BLaER1 (cell line): ENCODE data around the gene GHDC.
A peak's percentile ranks its signal among the peaks of the same experiment; 100 is the strongest.

Experiments used
- H3K27ac ChIP-seq: shearing (Covaris generic); formaldehyde crosslinking; 2 replicates; pipeline ENCODE4 v1.8.1; 2022
- H3K27me3 ChIP-seq: shearing (Covaris generic); formaldehyde crosslinking; 2 replicates; pipeline ENCODE4 v1.8.1; 2022
- H3K36me3 ChIP-seq: shearing (Covaris generic); formaldehyde crosslinking; 2 replicates; pipeline ENCODE4 v1.8.1; 2022
- H3K4me1 ChIP-seq: shearing (Covaris generic); formaldehyde crosslinking; 2 replicates; pipeline ENCODE4 v1.8.1; 2022
- H3K4me2 ChIP-seq: shearing (Covaris generic); formaldehyde crosslinking; 2 replicates; pipeline ENCODE4 v1.8.1; 2022
- H3K4me3 ChIP-seq: shearing (Covaris generic); formaldehyde crosslinking; 2 replicates; pipeline ENCODE4 v1.8.1; 2022
- H3K9ac ChIP-seq: shearing (Covaris generic); formaldehyde crosslinking; 2 replicates; pipeline ENCODE4 v1.8.1; 2022
- H3K9me3 ChIP-seq: shearing (Covaris generic); formaldehyde crosslinking; 2 replicates; pipeline ENCODE4 v1.8.1; 2022
- H4K20me1 ChIP-seq: shearing (Covaris generic); formaldehyde crosslinking; 2 replicates; pipeline ENCODE4 v1.8.1; 2022
- Cebpa-rat ChIP-seq: shearing (Covaris generic); IDR thresholded peaks from 2 replicates; pipeline ENCODE4 v1.8.1; 2022

Gene GHDC

DNA sequence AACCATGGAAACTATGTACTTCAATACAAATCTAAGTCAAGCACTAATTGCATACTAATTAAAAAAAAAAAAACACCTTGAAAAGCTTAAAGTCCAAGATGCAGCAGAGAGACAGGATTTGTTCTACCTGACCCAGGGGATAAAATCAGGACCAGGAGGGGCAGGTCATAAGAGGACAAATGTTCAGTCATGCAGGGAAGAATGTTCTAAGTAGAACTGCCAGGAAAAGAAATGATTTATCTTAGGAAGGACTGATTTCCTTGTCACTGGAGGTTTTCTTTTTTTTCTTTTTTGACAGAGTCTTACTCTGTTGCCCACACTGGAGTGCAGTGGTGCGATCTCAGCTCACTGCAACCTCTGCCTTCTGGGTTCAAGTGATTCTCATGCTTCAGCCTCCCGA is 9.1 kb upstream of the GHDC start:
- H3K4me2 ChIP-seq, result no peak overlapping the region
- H3K9me3 ChIP-seq, result no peaks in the 10 kb centered on the region
- H4K20me1 ChIP-seq, result no peaks in the 10 kb centered on the region
- H3K9ac ChIP-seq, result no peak overlapping the region
- no peak overlapping the region for H3K27ac ChIP-seq
- no peak overlapping the region for H3K4me3 ChIP-seq
- peaks cover 11% of the 10 kb centered on the region for H3K4me1 ChIP-seq
- no peak for TF ChIP-seq Cebpa-rat
- H3K36me3 ChIP-seq, result peaks cover 89% of the 10 kb centered on the region
- H3K27me3 ChIP-seq, result no peaks in the 10 kb centered on the region

DNA sequence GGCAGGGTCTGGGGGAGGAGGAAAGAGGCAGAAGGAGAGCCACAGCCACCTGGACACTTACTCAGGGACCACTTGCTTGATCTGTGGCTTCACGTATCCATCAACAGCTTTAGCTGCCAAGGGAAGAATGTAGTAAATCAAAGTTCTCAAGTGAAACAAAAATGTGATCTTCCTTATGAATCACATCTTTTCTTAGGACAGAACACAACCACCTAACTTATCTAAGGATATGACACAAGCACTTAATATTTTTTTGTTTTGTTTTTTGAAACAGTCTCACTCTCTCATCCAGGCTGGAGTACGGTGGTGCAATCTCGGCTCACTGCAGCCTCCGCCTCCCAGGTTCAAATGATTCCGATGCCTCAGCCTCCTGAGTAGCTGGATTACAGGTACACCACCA is 8.4 kb upstream of the GHDC start:
- no peak overlapping the region for H3K9ac ChIP-seq
- H4K20me1 ChIP-seq, result no peaks in the 10 kb centered on the region
- no peak overlapping the region for H3K27ac ChIP-seq
- peaks cover 11% of the 10 kb centered on the region for H3K4me1 ChIP-seq
- no peaks in the 10 kb centered on the region for H3K27me3 ChIP-seq
- H3K4me2 ChIP-seq, result no peak overlapping the region
- no peak for TF ChIP-seq Cebpa-rat
- no peak overlapping the region for H3K4me3 ChIP-seq
- no peaks in the 10 kb centered on the region for H3K9me3 ChIP-seq
- peaks cover 83% of the 10 kb centered on the region for H3K36me3 ChIP-seq

DNA sequence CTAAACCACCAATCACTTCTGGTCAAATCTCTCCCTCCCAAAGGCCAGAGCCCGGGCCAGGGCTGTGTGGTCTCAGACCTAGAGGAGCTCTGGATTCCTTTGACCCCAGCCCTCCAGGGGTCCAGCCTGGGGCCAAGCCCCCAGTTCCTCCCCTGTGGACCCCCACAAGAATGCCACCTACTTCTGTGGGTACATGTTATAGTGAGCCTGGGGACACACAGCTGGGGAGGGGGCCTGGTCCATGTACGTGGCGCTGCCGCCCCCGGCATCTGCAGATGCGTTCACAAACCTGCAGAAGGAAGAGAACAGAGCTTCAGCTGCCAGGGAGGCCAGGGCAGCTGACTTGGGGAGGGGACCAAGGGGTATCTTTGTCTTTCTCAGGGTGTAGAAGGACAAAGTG is 7.9 kb upstream of the GHDC start:
- Histone ChIP-seq H4K20me1 (no peaks in the 10 kb centered on the region), H3K9ac (0 out of 2 replicates have a peak overlapping the region, but pooled peaks have one; percentile 1), H3K4me1 (peaks cover 11% of the 10 kb centered on the region), H3K4me2 (no peak overlapping the region), H3K4me3 (no peak overlapping the region), H3K36me3 (peaks cover 77% of the 10 kb centered on the region), H3K27me3 (no peaks in the 10 kb centered on the region), H3K27ac (no peak overlapping the region), H3K9me3 (no peaks in the 10 kb centered on the region)
- no peak for TF ChIP-seq Cebpa-rat

DNA sequence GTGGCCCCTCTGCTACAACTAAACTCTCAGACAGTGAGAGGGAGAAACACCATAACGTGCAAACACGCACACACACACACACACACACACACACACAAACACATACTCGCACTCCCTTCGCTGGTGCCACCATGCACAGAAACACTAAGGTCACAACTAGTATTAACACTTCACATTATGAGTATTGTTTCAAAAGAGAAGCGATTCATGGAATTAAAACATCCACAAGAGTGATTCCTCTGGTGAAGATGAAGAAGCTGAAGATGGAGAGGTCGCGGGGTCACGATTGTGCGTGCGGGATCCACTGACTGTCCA is 7.1 kb upstream of the GHDC start:
- Histone ChIP-seq H3K9me3 (no peaks in the 10 kb centered on the region), H3K27ac (no peak overlapping the region), H4K20me1 (no peaks in the 10 kb centered on the region), H3K4me2 (no peak overlapping the region), H3K4me1 (peaks cover 11% of the 10 kb centered on the region), H3K9ac (0 out of 2 replicates have a peak overlapping the region, but pooled peaks have one; percentile 1), H3K27me3 (no peaks in the 10 kb centered on the region), H3K36me3 (peaks cover 70% of the 10 kb centered on the region), H3K4me3 (no peak overlapping the region)
- no peak for TF ChIP-seq Cebpa-rat

DNA sequence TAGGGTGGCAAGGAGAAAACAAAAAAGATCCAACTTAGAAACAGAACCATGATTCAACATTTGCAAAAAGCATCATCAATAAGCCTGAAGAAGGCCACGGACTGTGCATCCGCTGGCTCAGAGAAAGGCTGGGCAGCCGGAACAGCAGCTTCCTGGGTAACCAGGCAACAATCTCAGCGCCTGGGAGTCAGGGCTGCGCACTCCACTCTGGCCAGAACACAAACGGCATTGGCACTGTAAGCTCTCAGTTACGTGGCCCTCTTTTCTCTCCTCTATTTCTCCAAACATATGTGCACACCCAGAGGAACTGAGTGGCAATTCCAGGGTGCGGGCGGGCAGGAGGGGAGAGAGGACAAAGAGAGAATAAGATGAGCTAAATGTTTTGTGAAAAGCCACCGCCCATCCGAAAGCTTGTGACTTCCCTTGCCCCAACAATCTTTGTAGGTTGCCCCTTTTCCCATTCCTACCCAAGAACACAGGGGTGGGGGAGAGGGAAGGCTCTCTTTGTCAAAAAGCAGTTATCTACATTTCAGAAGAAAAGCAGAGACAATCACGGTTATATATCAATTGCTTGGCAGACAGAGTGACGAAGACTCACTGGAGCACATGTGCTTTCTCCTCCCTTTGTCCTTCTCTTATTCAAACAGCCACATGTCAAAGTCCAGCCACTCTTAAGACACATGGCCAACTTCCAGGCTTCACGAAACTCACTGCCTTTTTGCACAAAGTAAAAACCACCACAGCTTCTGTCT is 6.6 kb upstream of the GHDC start:
- no peak overlapping the region for H3K27ac ChIP-seq
- no peak overlapping the region for H3K4me2 ChIP-seq
- no peak overlapping the region for H3K9ac ChIP-seq
- H3K9me3 ChIP-seq, result no peaks in the 10 kb centered on the region
- H3K36me3 ChIP-seq, result peaks cover 65% of the 10 kb centered on the region
- no peaks in the 10 kb centered on the region for H4K20me1 ChIP-seq
- no peaks in the 10 kb centered on the region for H3K27me3 ChIP-seq
- peaks cover 11% of the 10 kb centered on the region for H3K4me1 ChIP-seq
- no peak overlapping the region for H3K4me3 ChIP-seq
- no peak for TF ChIP-seq Cebpa-rat

DNA sequence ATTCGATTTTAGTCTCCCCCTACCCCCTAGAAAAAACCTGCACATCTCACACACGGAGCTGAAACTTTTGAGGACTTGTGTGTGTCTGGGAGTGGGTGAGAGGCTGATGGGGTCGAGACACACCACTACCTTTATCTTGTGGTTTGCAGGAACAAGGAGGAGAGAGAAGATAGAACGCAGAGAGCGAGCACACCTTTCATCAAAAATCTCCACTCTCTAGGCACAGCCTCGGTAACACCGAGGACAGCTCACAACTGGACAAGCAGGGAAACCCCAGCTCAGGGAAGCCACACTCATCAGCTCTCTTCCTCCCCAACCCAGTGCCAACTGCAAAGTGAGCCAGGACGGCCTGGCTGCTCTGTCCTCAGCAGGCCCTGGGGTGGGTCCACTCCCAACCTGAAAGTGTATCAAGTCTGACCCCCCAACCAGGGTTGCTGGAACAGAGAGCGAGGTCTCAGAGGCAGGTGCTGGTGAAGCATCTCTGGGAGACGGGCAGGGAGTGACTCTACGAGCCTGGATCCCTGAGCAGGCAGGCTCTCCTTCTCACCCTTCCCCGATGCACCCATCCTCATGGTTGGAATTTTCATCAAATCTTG is 5.2 kb upstream of the GHDC start:
- TF ChIP-seq Cebpa-rat, result no peak
- peaks cover 17% of the 10 kb centered on the region for H3K4me1 ChIP-seq
- peak overlapping the region; percentile 2; the same call in 1 of the 2 replicates for H3K27ac ChIP-seq
- no peak overlapping the region for H3K4me2 ChIP-seq
- H3K27me3 ChIP-seq, result no peaks in the 10 kb centered on the region
- no peak overlapping the region for H3K4me3 ChIP-seq
- H3K36me3 ChIP-seq, result peaks cover 51% of the 10 kb centered on the region
- H3K9me3 ChIP-seq, result no peaks in the 10 kb centered on the region
- H3K9ac ChIP-seq, result no peak overlapping the region
- H4K20me1 ChIP-seq, result no peaks in the 10 kb centered on the region

DNA sequence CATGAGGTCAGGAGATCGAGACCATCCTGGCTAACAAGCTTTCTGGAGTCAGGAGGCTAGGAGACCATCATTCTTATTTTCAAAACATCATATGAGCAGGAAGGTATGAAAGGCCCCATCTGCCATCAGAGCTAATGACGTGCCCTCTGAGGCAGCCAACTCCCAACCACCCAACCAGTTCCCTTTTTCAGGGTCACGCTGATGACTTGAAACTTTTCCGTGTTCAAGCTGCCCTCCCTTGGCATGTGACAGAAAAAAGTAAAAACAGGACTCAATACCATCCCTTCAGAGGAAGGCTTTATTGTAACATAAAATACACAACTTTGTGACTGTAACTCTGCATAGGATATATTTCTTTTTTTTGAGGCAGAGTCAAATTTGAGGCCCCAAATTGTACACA is 4.6 kb upstream of the GHDC start:
- TF ChIP-seq Cebpa-rat, result no peak
- H3K9me3 ChIP-seq, result no peaks in the 10 kb centered on the region
- peak overlapping the region; percentile 15; the same call in 1 of the 2 replicates for H3K4me2 ChIP-seq
- H3K27ac ChIP-seq, result no peak overlapping the region
- H3K4me3 ChIP-seq, result no peak overlapping the region
- H3K36me3 ChIP-seq, result peaks cover 45% of the 10 kb centered on the region
- H3K27me3 ChIP-seq, result no peaks in the 10 kb centered on the region
- peaks cover 20% of the 10 kb centered on the region for H3K4me1 ChIP-seq
- no peak overlapping the region for H3K9ac ChIP-seq
- no peaks in the 10 kb centered on the region for H4K20me1 ChIP-seq

DNA sequence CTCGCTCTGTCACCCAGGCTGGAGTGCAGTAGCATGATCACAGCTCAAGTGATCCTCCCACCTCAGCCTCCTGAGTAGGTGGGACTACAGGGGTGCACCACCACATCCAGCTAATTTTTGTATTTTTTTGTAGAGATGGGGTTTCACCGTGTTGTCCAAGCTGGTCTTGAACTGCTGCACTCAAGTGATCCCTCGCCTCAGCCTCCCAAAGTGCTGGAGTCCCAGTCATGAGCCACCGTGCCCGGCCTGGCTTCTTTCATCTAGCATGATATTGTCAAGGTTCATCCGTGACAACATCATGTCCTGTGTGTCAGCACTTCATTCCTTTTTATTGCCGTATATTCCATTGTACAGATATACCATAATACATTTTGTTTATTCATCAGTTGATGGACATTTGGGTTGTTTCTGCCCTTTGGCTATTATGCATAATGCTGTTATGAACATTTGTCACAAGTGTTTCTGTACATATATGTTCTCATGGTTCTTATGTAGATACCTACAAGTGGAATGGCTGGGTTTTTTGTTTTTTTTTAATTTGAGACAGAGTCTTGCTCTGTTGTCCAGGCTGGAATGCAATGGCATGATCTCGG is 3.4 kb upstream of the GHDC start:
- Histone ChIP-seq H3K36me3 (peaks cover 32% of the 10 kb centered on the region), H3K27ac (no peak overlapping the region), H3K4me2 (no peak overlapping the region), H3K9ac (no peak overlapping the region), H4K20me1 (no peaks in the 10 kb centered on the region), H3K9me3 (no peaks in the 10 kb centered on the region), H3K4me3 (no peak overlapping the region), H3K4me1 (peaks cover 32% of the 10 kb centered on the region), H3K27me3 (no peaks in the 10 kb centered on the region)
- no peak for TF ChIP-seq Cebpa-rat

DNA sequence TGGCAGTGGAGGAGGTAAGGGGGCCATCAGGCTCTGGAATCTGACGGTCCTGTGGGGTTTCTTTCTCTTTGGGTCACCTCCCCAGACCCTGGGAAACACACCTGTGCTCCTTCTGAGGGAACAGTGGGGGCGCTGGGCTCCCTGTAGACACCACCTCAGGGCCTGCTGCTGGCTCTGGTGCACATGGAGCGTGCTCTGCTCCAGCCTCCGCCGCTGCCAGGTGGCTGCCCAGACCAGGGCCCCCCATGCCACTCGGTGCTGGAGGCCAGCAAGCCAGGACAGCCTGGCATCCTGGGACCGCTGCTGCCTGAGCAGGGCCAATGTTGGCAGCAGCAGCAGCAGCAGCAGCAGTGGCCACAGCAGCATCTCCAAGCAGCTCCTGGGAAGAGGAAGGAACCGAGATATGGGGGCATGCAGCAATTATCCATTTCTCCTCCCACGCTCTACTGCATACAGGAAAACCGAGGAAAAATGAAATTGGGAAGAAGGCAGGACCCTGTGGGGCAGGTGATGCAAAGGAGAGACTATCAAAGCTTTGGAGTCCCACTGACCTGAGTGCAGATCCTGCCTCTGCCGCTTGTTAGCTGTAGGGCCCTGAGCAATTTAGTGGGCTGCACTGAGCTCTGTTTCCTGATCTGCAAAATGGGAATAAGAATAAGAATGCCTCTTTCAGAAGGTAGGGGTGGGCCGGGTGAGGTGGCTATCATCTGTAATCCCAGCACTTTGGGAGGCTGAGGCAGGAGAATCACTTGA is 902 bp downstream of the GHDC start:
- Histone ChIP-seq H3K36me3 (peaks cover 16% of the 10 kb centered on the region; the same call in 1 of the 2 replicates), H3K4me2 (peak overlapping the region; percentile 94), H3K9me3 (no peaks in the 10 kb centered on the region), H4K20me1 (no peaks in the 10 kb centered on the region), H3K4me3 (peak overlapping the region; percentile 78), H3K4me1 (peaks cover 56% of the 10 kb centered on the region), H3K27ac (peak overlapping the region; percentile 88), H3K9ac (peak overlapping the region; percentile 84), H3K27me3 (no peaks in the 10 kb centered on the region)
- no peak for TF ChIP-seq Cebpa-rat
